Muscle of leg (tissue), 11 donors: Measurements from ENCODE around the gene CDR2. TPM values are rescaled to one million over a fixed set of nuclear protein-coding genes. Genes with fewer than 3 reads are reported as not detected.
"Not testable (repeated sequence)": the region's sequence is repeated elsewhere in the genome, so short reads cannot be mapped to it uniquely, and the experiment has no call there.

Experiments used
- DNase-seq: peaks from one replicate; pipeline ENCODE4 v3.0.0; 2013
- H3K27ac ChIP-seq: one replicate; pipeline ENCODE4 v1.5.1; 2013; ENCODE audit warnings: mild to moderate bottlenecking, low read length, control low read depth
- H3K27me3 ChIP-seq: one replicate; pipeline ENCODE4 v1.6.1; 2013; ENCODE audit warnings: low read length; ENCODE audit not compliant: control insufficient read depth, insufficient read depth
- H3K36me3 ChIP-seq: one replicate; pipeline ENCODE4 v1.6.1; 2013; ENCODE audit warnings: low read length; ENCODE audit not compliant: control insufficient read depth, insufficient read depth
- H3K4me1 ChIP-seq: one replicate; pipeline ENCODE4 v1.6.1; 2013; ENCODE audit warnings: low read length; ENCODE audit not compliant: control insufficient read depth, insufficient read depth
- H3K4me3 ChIP-seq: one replicate; pipeline ENCODE4 v1.5.1; 2013; ENCODE audit warnings: low read length, control low read depth
- H3K9me3 ChIP-seq: replicated peaks from 2 replicates; pipeline ENCODE4 v1.6.1; 2013; ENCODE audit warnings: low read depth, low read length; ENCODE audit not compliant: control insufficient read depth
- WGBS: methylation state at CpG from one replicate; pipeline ENCODE4 v1.1.5; 2013; ENCODE audit warnings: missing lambda C conversion rate; ENCODE audit not compliant: insufficient coverage; 5-methylcytosine and 5-hydroxymethylcytosine counted together
- polyA plus RNA-seq, 8 donors: library from polyadenylated mRNA; unstranded; fragments of 120-200 nt; gene quantifications; one replicate each; pipeline versions ENCODE4 v1.2.1 to v1.2.3, GENCODE V29; 2013; ENCODE audit warnings: inconsistent platforms in 1 of 8, low replicate concordance in 1 of 8; ENCODE audit not compliant: insufficient read length in 8 of 8, insufficient read depth in 1 of 8
- total RNA-seq: library from RNA; stranded (reverse); fragments of 120-200 nt; gene quantifications from one replicate; pipeline ENCODE4 v1.2.4, GENCODE V29; 2013

CDR2 gene
- total and polyA plus RNA-seq, 9 donors: 13.5 to 29.5 (median 16.8) TPM

GRCh38 chr16:22368200-22368826 is 6.1 kb downstream of the CDR2 start:
- H3K9me3 ChIP-seq, H3K4me3 ChIP-seq, H3K27me3 ChIP-seq, DNase-seq, H3K27ac ChIP-seq: not testable (repeated sequence)
- peaks cover 18% of the 10 kb centered on the region for H3K4me1 ChIP-seq
- no CpG with 5 or more reads among the region's 8 CpGs for WGBS
- H3K36me3 ChIP-seq: peaks cover 25% of the 10 kb centered on the region

GRCh38 chr16:22366889-22367288 is 7.5 kb downstream of the CDR2 start:
- Histone ChIP-seq H3K27ac (no peak overlapping the region), H3K36me3 (peaks cover 29% of the 10 kb centered on the region), H3K27me3 (no peaks in the 10 kb centered on the region), H3K9me3 (no peaks in the 10 kb centered on the region), H3K4me1 (peaks cover 11% of the 10 kb centered on the region), H3K4me3 (no peak overlapping the region)
- DNase-seq: no peak
- 100% methylated on average over 1 of the region's 3 CpGs for WGBS

GRCh38 chr16:22366371-22366770 is 8.0 kb downstream of the CDR2 start:
- 94% methylated on average over 2 of the region's 2 CpGs for WGBS
- Histone ChIP-seq H3K36me3 (peaks cover 30% of the 10 kb centered on the region), H3K9me3 (no peaks in the 10 kb centered on the region), H3K27ac (no peak overlapping the region), H3K4me1 (peaks cover 9% of the 10 kb centered on the region), H3K4me3 (no peak overlapping the region), H3K27me3 (no peaks in the 10 kb centered on the region)
- no peak for DNase-seq

- DNase-seq: no peak
- no peaks in the 10 kb centered on the region for H3K27me3 ChIP-seq
Observed at GRCh38 chr16:22364241-22364640, 10.2 kb downstream of the CDR2 start.

DNA sequence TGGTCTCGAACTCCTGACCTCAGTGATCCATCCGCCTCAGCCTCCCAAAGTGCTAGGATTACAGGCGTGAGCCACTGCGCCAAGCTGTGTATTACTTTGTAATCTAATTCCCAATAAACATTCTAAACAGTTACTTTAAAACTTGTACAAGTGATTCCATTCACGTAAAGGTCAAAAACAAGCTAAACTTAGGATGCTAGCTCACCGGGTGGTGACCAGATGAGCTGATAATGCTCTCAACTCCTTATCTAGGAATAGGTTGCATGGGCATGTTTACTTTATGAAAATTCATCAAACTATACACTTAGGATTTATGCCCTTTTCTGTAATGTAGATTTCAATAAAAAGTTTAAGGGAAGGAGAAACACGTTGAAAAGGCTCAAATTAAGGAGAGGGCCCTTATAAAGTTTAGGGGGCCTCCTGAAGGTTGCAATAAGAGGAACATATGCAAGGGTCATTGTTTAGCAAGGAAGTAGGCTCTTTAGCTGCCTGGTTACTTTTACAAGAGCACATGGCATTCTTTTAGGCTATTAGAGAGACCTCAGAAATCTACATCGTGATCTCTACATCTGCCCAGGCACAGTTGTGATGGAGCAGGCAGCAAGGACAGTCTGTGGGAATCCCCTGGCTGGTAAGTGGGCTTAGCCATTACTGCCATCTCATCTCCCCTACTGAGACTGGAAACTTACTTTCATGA is 13.3 kb downstream of the CDR2 start:
- Histone ChIP-seq H3K36me3 (peaks cover 23% of the 10 kb centered on the region), H3K9me3 (no peaks in the 10 kb centered on the region), H3K4me3 (no peak overlapping the region), H3K27me3 (no peaks in the 10 kb centered on the region), H3K27ac (no peak overlapping the region), H3K4me1 (no peaks in the 10 kb centered on the region)
- 89% methylated on average over 5 of the region's 8 CpGs for WGBS
- DNase-seq: no peak

More at GRCh38 chr16:22364241-22364640, 10.2 kb downstream of the CDR2 start:
- Histone ChIP-seq H3K4me3 (no peak overlapping the region), H3K27ac (no peak overlapping the region), H3K36me3 (peaks cover 29% of the 10 kb centered on the region), H3K9me3 (no peaks in the 10 kb centered on the region), H3K4me1 (peaks cover 4% of the 10 kb centered on the region)
- WGBS: no CpG with 5 or more reads among the region's 2 CpGs

DNA sequence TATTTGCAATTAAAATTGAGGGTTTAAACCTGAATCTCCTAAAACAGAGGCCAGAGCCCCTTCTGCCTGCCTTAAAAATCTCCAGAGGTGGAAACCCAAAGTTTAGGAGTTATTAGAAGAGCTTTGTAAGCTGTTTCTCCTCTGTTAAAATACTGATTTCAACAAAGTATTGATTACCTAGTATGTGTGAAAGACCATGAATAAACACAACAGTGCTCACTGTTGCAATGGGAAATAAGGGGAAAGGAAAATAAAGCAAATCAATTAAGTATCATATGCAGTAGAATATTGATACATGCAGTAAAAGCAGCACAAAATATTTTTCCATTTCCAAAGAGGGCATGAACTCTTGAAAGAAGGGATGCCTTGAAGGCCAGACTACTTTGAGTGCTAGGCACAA is 14.7 kb downstream of the CDR2 start:
- Histone ChIP-seq H3K36me3 (peaks cover 20% of the 10 kb centered on the region), H3K4me3 (no peak overlapping the region), H3K27ac (no peak overlapping the region), H3K9me3 (no peaks in the 10 kb centered on the region), H3K27me3 (no peaks in the 10 kb centered on the region), H3K4me1 (no peaks in the 10 kb centered on the region)
- DNase-seq: no peak

DNA sequence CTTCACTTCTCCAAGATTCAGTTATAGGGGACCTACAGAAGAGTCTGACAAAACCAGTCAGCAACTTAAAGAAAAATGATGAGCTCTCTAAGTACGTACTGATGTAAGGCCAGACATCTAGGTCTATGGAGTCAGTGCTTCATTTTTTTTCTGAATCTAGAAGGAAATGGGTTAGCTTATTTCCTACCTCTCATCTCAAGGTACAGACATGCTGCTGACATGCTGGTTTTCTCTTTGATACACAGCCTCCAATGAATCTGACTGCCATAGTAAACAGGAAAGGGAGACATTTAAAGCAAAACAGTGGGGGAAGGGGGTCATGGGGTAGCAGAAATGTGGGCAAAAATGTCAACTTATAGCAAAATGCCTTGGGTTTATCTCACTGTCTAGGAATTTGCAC is 16.4 kb downstream of the CDR2 start:
- Histone ChIP-seq H3K27ac (no peak overlapping the region), H3K4me3 (no peak overlapping the region), H3K9me3 (no peaks in the 10 kb centered on the region), H3K36me3 (peaks cover 14% of the 10 kb centered on the region), H3K27me3 (no peaks in the 10 kb centered on the region), H3K4me1 (no peaks in the 10 kb centered on the region)
- DNase-seq: no peak
- no CpG with 5 or more reads among the region's 1 CpG for WGBS

GRCh38 chr16:22357635-22357971 is 16.8 kb downstream of the CDR2 start:
- H3K4me3 ChIP-seq: no peak overlapping the region
- H3K4me1 ChIP-seq: no peaks in the 10 kb centered on the region
- H3K27ac ChIP-seq: no peak overlapping the region
- no peaks in the 10 kb centered on the region for H3K27me3 ChIP-seq
- DNase-seq: no peak
- no CpG with 5 or more reads among the region's 1 CpG for WGBS
- H3K36me3 ChIP-seq: peaks cover 12% of the 10 kb centered on the region
- H3K9me3 ChIP-seq: no peaks in the 10 kb centered on the region

- WGBS: 82% methylated on average over 2 of the region's 7 CpGs
- Histone ChIP-seq H3K4me3 (no peak overlapping the region), H3K27me3 (no peaks in the 10 kb centered on the region), H3K9me3 (no peaks in the 10 kb centered on the region), H3K36me3 (peaks cover 12% of the 10 kb centered on the region), H3K4me1 (no peaks in the 10 kb centered on the region), H3K27ac (no peak overlapping the region)
- no peak for DNase-seq
Observed at GRCh38 chr16:22356930-22357634, 17.3 kb downstream of the CDR2 start.

DNA sequence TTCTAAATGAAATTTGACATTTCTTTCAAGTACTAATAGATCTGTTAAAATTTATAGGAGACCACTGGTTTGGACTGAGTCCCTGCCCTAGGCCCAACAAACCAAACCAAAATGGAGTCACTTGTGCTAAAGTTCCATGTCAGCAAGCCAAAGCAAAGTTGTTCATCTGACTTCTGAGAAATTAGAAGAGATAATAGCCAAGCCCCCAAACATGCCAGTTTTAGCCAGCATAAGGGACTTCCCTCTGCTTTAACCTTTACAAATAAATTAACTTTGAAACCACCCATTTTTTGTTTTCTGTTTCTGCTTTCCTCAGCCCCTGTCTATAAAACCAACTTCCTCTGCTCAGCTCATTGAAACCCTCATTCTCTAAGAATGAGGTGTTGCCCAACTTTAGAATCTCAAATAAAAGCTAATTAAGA is 18.9 kb downstream of the CDR2 start:
- DNase-seq: no peak
- no peaks in the 10 kb centered on the region for H3K27me3 ChIP-seq

More for the DNA sequence above, 18.9 kb downstream of the CDR2 start:
- peaks cover 9% of the 10 kb centered on the region for H3K36me3 ChIP-seq
- H3K9me3 ChIP-seq: no peaks in the 10 kb centered on the region
- no peak overlapping the region for H3K4me3 ChIP-seq
- H3K27ac ChIP-seq: no peak overlapping the region
- no peaks in the 10 kb centered on the region for H3K4me1 ChIP-seq
